Mammary epithelial cell (primary cell): ENCODE measurements around the gene GBE1.

Experiments
- EZH2 ChIP-seq: IDR thresholded peaks from 2 replicates; pipeline ENCODE4 v1.6.1; 2012; ENCODE audit warnings: low read length, inconsistent platforms, borderline replicate concordance
- TF ChIP-seq, protein P1 (sequence below), 2 donors: IDR thresholded peaks in 1 of 2; conservative IDR thresholded peaks in 1 of 2; 2 replicates each; pipeline ENCODE4 v1.5.1; 2011 to 2012; ENCODE audit warnings: inconsistent platforms in 2 of 2, low read length in 2 of 2, mild to moderate bottlenecking in 2 of 2, control low read depth in 1 of 2, low read depth in 1 of 2; ENCODE audit not compliant: insufficient read depth in 1 of 2; ENCODE audit errors: extremely low read depth in 1 of 2

DNA sequence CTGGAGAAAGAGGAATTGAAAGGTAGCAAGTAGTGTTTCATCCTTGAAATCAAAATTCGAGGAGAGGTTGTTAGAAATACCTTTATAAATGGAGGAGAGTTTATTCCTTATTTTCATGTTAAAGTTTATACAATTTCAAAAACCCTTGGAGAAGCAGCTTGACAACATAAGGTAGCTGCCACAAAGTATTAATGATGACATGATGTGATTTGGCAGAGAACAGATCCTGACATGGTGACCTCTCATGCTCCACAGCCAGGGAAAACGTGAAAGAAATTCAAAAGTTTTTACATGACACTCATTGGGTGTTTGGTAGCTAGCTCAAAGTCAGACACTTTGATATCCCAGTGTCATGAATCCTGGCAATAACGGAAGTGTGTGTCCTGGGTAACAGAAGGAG, 320.8 kb downstream of the GBE1 start:
- TF ChIP-seq, protein P1, sequence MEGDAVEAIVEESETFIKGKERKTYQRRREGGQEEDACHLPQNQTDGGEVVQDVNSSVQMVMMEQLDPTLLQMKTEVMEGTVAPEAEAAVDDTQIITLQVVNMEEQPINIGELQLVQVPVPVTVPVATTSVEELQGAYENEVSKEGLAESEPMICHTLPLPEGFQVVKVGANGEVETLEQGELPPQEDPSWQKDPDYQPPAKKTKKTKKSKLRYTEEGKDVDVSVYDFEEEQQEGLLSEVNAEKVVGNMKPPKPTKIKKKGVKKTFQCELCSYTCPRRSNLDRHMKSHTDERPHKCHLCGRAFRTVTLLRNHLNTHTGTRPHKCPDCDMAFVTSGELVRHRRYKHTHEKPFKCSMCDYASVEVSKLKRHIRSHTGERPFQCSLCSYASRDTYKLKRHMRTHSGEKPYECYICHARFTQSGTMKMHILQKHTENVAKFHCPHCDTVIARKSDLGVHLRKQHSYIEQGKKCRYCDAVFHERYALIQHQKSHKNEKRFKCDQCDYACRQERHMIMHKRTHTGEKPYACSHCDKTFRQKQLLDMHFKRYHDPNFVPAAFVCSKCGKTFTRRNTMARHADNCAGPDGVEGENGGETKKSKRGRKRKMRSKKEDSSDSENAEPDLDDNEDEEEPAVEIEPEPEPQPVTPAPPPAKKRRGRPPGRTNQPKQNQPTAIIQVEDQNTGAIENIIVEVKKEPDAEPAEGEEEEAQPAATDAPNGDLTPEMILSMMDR (conservative IDR thresholded peaks at IDR 0.05 in 1 of 2, IDR thresholded peaks at IDR 0.05 in 1 of 2; ENCODE audit: extremely low read depth in 1 of 2, insufficient read depth in 1 of 2, low read depth in 1 of 2, low read length in 2 of 2), result no peak
- no peak for TF ChIP-seq EZH2
